ENCODE results near the gene OR2A2.

The OR2A2 gene

GRCh38 chr7:144087230-144087629 is 22.2 kb upstream of the OR2A2 start:
- Histone ChIP-seq H3K36me3 (ENCODE audit: low read length) (no peaks in the 10 kb centered on the region), H3K27ac (ENCODE audit: low read depth, low read length) (no peak overlapping the region), H3K9me2 (replicated peaks; ENCODE audit: insufficient read depth, low read length) (no peaks in the 10 kb centered on the region), H2AFZ (ENCODE audit: low read depth, low read length, severe bottlenecking) (no peak overlapping the region), H4K20me1 (ENCODE audit: low read depth, low read length) (no peaks in the 10 kb centered on the region), H3K9ac (ENCODE audit: low read length) (no peak overlapping the region), H3K4me3 (ENCODE audit: insufficient read depth, low read length, poor library complexity, severe bottlenecking) (no peak overlapping the region), H3K4me2 (ENCODE audit: low read depth, low read length, poor library complexity, severe bottlenecking) (no peak overlapping the region), H3K79me2 (ENCODE audit: insufficient read depth, low read length) (no peaks in the 10 kb centered on the region), H3K9me3 (ENCODE audit: insufficient read depth, low read length) (0 out of 2 replicates have a peak, but pooled peaks cover 4% of the 10 kb centered on the region), H3F3A (ENCODE audit: insufficient read depth) (no peaks in the 10 kb centered on the region), H3K27me3 (ENCODE audit: low read length) (no peaks in the 10 kb centered on the region)
- TF ChIP-seq EZH2phosphoT487 (conservative IDR thresholded peaks at IDR 0.05; ENCODE audit: low read length), result no peak
- no peak for TF ChIP-seq CTCF (IDR thresholded peaks at IDR 0.05; ENCODE audit: insufficient read depth, low read length, poor library complexity, severe bottlenecking)

DNA sequence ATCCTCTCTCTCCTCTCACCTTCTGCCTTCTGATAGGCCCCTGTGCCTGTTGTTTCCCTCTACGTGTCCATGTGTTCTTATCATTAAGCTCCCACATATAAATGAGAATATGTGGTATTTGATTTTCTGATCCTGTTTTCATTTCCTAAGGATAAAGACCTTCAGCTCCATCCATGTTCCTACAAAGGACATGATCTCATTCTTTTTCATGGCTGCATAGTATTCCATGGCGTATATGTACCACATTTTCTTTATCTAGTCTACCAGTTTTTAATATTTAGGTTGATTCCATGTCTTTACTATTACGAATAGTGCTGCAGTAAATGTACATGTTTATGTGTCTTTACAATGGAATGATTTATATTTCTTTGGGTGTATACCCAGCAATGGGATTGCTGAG is 18.7 kb upstream of the OR2A2 start:
- H4K20me1 ChIP-seq (ENCODE audit: low read depth, low read length), result no peaks in the 10 kb centered on the region
- TF ChIP-seq CTCF (IDR thresholded peaks at IDR 0.05; ENCODE audit: insufficient read depth, low read length, poor library complexity, severe bottlenecking), result no peak
- no peak for TF ChIP-seq EZH2phosphoT487 (conservative IDR thresholded peaks at IDR 0.05; ENCODE audit: low read length)

GRCh38 chr7:144098776-144099175 is 10.6 kb upstream of the OR2A2 start:
- no peaks in the 10 kb centered on the region for H3F3A ChIP-seq (ENCODE audit: insufficient read depth)
- no peak for TF ChIP-seq CTCF (IDR thresholded peaks at IDR 0.05; ENCODE audit: insufficient read depth, low read length, poor library complexity, severe bottlenecking)
- no peak overlapping the region for H2AFZ ChIP-seq (ENCODE audit: low read depth, low read length, severe bottlenecking)
- H3K4me2 ChIP-seq (ENCODE audit: low read depth, low read length, poor library complexity, severe bottlenecking), result no peak overlapping the region
- H3K27me3 ChIP-seq (ENCODE audit: low read length), result no peaks in the 10 kb centered on the region
- H3K9ac ChIP-seq (ENCODE audit: low read length), result no peak overlapping the region
- H3K4me3 ChIP-seq (ENCODE audit: insufficient read depth, low read length, poor library complexity, severe bottlenecking), result no peak overlapping the region
- no peaks in the 10 kb centered on the region for H3K9me2 ChIP-seq (replicated peaks; ENCODE audit: insufficient read depth, low read length)
- H3K9me3 ChIP-seq (ENCODE audit: insufficient read depth, low read length), result no peaks in the 10 kb centered on the region
- H4K20me1 ChIP-seq (ENCODE audit: low read depth, low read length), result no peaks in the 10 kb centered on the region
- no peak overlapping the region for H3K27ac ChIP-seq (ENCODE audit: low read depth, low read length)
- no peaks in the 10 kb centered on the region for H3K79me2 ChIP-seq (ENCODE audit: insufficient read depth, low read length)
- no peaks in the 10 kb centered on the region for H3K36me3 ChIP-seq (ENCODE audit: low read length)

More for the DNA sequence above, 18.7 kb upstream of the OR2A2 start:
- Histone ChIP-seq H3K9me2 (replicated peaks; ENCODE audit: insufficient read depth, low read length) (no peaks in the 10 kb centered on the region), H3K36me3 (ENCODE audit: low read length) (no peaks in the 10 kb centered on the region), H3K9me3 (ENCODE audit: insufficient read depth, low read length) (0 out of 2 replicates have a peak, but pooled peaks cover 4% of the 10 kb centered on the region), H3K27ac (ENCODE audit: low read depth, low read length) (no peak overlapping the region), H2AFZ (ENCODE audit: low read depth, low read length, severe bottlenecking) (no peak overlapping the region), H3K27me3 (ENCODE audit: low read length) (no peaks in the 10 kb centered on the region), H3K4me2 (ENCODE audit: low read depth, low read length, poor library complexity, severe bottlenecking) (no peak overlapping the region), H3K9ac (ENCODE audit: low read length) (no peak overlapping the region), H3F3A (ENCODE audit: insufficient read depth) (no peaks in the 10 kb centered on the region), H3K79me2 (ENCODE audit: insufficient read depth, low read length) (no peaks in the 10 kb centered on the region), H3K4me3 (ENCODE audit: insufficient read depth, low read length, poor library complexity, severe bottlenecking) (no peak overlapping the region)

Measured in SU-DHL-6 (cell line).